Caki2 (cell line): ENCODE data around the gene PDE4D. TPM values are rescaled to one million over a fixed set of nuclear protein-coding genes. Genes with fewer than 3 reads are reported as not detected.

Experiments used
- DNase-seq: peaks from one replicate; pipeline ENCODE4 v3.0.0-alpha.2; 2015; ENCODE audit warnings: low read depth
- in situ Hi-C: cut with HindIII; loops from 2 replicates; pipeline ENCODE4 v1.10.0; 2016; ENCODE audit warnings: low sequenced_read_pairs, low pct_unique_long_range_greater_than_20kb, mixed read lengths
- total RNA-seq: library from RNA; depleted of rRNA; stranded (reverse); fragments of >200 nt; shearing (Covaris generic); gene quantifications from 2 replicates; pipeline ENCODE4 v1.2.3, GENCODE V29; 2014; ENCODE audit warnings: low replicate concordance

Gene PDE4D
- total RNA-seq, 1 experiment from 2014 or later: 19.4 TPM

- in situ Hi-C loops: no loop called here
- no peak for DNase-seq
Observed at GRCh38 chr5:59371525-59372127, 521.9 kb downstream of the PDE4D start.

- in situ Hi-C loops: no loop called here
- no peak for DNase-seq
Observed at GRCh38 chr5:59368951-59369350, 524.6 kb downstream of the PDE4D start.

GRCh38 chr5:59367791-59368394 is 525.6 kb downstream of the PDE4D start:
- in situ Hi-C loops: no loop called here
- DNase-seq: peak; percentile 22

- DNase-seq: no peak
- in situ Hi-C loops: no loop called here
Observed at GRCh38 chr5:59366784-59367183, 526.7 kb downstream of the PDE4D start.

- DNase-seq: no peak
- in situ Hi-C loops: no loop called here
Observed at GRCh38 chr5:59362438-59362837, 531.1 kb downstream of the PDE4D start.

GRCh38 chr5:59361454-59361853 is 532.1 kb downstream of the PDE4D start:
- in situ Hi-C loops: no loop called here
- no peak for DNase-seq

GRCh38 chr5:59360130-59360555 is 533.4 kb downstream of the PDE4D start:
- in situ Hi-C loops: no loop called here
- no peak for DNase-seq

- in situ Hi-C loops: no loop called here
- DNase-seq: no peak
Observed at GRCh38 chr5:59358005-59358861, 535.3 kb downstream of the PDE4D start.

- in situ Hi-C loops: no loop called here
- no peak for DNase-seq
Observed at GRCh38 chr5:59357381-59357977, 536.0 kb downstream of the PDE4D start.

- in situ Hi-C loops: no loop called here
- no peak for DNase-seq
Observed at GRCh38 chr5:59356813-59357380, 536.6 kb downstream of the PDE4D start.

- in situ Hi-C loops: no loop called here
- no peak for DNase-seq
Observed at GRCh38 chr5:59354811-59355210, 538.7 kb downstream of the PDE4D start.

- in situ Hi-C loops: no loop called here
- DNase-seq: no peak
Observed at GRCh38 chr5:59354274-59354673, 539.3 kb downstream of the PDE4D start.

- in situ Hi-C loops: no loop called here
- DNase-seq: no peak
Observed at GRCh38 chr5:59351076-59351794, 542.3 kb downstream of the PDE4D start.

GRCh38 chr5:59348189-59348588 is 545.3 kb downstream of the PDE4D start:
- DNase-seq: no peak
- in situ Hi-C loops: no loop called here

GRCh38 chr5:59346982-59347381 is 546.5 kb downstream of the PDE4D start:
- in situ Hi-C loops: no loop called here
- DNase-seq: no peak

GRCh38 chr5:59346514-59346913 is 547.0 kb downstream of the PDE4D start:
- DNase-seq: no peak
- in situ Hi-C loops: no loop called here

GRCh38 chr5:59342181-59342580 is 551.3 kb downstream of the PDE4D start:
- in situ Hi-C loops: no loop called here

GRCh38 chr5:59341760-59342159 is 551.8 kb downstream of the PDE4D start:
- DNase-seq: no peak
- in situ Hi-C loops: no loop called here

More at GRCh38 chr5:59342181-59342580, 551.3 kb downstream of the PDE4D start:
- DNase-seq: no peak
